WI38 (cell line): Measurements from ENCODE around the gene EXOC7.

Source experiments
- H3K4me3 ChIP-seq: 2 replicates; pipeline ENCODE4 v1.5.1; 2011; ENCODE audit warnings: low read depth, mild to moderate bottlenecking, control low read depth, low read length
- TF ChIP-seq, protein P1 (sequence below): IDR thresholded peaks from 2 replicates; pipeline ENCODE4 v1.5.1; 2012; ENCODE audit warnings: low read depth, mild to moderate bottlenecking, control low read depth, low read length

Gene EXOC7

GRCh38 chr17:76115138-76115754, 11.7 kb upstream of the EXOC7 start:
- H3K4me3 ChIP-seq, result no peak overlapping the region
- TF ChIP-seq, protein P1, sequence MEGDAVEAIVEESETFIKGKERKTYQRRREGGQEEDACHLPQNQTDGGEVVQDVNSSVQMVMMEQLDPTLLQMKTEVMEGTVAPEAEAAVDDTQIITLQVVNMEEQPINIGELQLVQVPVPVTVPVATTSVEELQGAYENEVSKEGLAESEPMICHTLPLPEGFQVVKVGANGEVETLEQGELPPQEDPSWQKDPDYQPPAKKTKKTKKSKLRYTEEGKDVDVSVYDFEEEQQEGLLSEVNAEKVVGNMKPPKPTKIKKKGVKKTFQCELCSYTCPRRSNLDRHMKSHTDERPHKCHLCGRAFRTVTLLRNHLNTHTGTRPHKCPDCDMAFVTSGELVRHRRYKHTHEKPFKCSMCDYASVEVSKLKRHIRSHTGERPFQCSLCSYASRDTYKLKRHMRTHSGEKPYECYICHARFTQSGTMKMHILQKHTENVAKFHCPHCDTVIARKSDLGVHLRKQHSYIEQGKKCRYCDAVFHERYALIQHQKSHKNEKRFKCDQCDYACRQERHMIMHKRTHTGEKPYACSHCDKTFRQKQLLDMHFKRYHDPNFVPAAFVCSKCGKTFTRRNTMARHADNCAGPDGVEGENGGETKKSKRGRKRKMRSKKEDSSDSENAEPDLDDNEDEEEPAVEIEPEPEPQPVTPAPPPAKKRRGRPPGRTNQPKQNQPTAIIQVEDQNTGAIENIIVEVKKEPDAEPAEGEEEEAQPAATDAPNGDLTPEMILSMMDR, result no peak

DNA sequence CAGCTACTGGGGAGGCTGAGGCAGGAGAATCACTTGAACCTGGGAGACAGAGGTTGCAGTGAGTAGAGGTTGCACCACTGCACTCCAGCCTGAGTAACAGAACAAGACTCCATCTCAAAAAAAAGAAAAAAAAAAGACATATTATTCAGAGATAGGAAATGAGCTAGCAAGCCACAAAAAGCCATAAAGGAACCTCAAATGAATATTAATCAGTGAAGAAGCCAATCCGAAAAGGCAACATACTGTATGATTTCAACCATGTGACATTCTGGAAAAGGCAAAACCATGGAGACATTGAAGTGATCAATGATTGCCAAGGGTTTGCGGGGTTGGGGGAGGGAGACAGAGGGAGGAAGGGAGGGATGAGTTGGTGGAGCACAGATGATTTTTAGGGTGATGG, 8.4 kb upstream of the EXOC7 start:
- H3K4me3 ChIP-seq, result no peak overlapping the region
- TF ChIP-seq, protein P1, result no peak

DNA sequence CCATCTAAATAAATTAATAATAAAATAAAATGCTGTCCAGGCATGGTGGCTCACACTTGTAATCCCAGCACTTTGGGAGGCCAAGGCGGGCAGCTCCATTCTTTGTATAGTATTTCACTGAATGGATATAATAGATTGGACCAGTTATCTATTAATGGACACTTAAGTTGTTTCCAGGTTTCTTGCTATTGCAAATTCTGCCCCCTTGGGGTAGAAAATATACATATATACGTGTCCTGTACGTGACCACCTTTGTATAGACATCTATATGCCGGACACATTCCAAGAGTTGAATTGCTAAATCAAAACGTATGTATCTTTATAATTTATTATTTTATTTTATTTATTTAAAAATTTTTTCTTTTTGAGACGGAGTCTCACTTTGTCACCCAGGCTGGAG, 3.9 kb upstream of the EXOC7 start:
- H3K4me3 ChIP-seq, result no peak overlapping the region
- TF ChIP-seq, protein P1, result no peak

- no peak overlapping the region for H3K4me3 ChIP-seq
- TF ChIP-seq, protein P1, result no peak
These were observed 3.1 kb upstream of the EXOC7 start for GRCh38 chr17:76106703-76107102.

DNA sequence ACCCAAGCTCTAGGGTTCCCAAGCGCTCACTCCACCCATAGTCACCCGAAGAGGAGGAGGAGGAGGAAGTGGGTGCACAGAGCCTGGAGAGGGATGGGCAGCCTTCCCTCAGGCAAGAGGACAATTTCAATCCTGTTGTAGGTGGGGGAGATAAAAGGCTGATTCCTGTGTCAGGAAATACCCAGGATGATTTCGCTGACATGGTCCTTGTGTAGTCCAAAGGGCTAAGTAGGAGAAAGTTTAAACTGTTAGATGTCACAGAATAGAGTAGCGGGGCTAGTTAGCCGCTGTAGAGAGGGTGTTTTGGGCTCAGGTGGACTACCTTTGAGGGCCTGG, 1.3 kb upstream of the EXOC7 start:
- TF ChIP-seq, protein P1, result no peak
- H3K4me3 ChIP-seq, result no peak overlapping the region

DNA sequence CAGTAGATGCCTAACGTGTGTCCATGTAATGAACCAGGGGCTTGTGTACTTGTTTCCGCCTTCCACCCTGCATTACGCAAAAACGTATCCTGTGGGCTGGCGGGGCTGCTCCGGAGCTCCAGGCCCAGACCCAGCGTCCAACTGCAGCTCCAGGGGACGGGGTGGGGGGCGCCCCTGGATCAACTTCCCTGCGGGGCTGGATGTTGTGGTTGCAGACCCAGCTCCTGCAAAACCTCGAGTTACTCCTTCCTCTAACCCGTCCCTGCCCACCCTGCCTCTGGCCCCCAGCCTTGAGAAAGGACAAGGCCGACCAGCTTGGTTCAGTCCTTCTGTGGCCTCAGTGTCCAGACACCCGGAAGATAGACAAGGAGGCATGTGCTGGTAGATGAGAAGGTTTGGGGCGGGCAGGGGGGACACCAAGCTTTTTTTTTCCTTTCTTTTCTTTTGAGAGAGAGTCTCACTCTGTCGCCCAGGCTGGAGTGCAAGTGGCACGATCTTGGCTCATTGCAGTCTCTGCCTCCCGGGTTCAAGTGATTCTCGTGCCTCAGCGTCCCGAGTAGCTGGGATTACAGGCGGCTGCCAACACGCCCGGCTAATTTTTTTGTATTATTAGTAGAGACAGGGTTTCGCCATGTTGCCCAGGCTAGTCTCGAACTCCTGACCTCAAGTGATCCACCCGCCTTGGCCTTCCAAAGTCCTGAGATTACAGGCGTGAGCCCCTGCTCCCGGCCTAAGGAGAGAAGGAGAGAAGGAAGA, 731 bp upstream of the EXOC7 start:
- peak overlapping the region; percentile 75 for H3K4me3 ChIP-seq
- TF ChIP-seq, protein P1, result no peak

DNA sequence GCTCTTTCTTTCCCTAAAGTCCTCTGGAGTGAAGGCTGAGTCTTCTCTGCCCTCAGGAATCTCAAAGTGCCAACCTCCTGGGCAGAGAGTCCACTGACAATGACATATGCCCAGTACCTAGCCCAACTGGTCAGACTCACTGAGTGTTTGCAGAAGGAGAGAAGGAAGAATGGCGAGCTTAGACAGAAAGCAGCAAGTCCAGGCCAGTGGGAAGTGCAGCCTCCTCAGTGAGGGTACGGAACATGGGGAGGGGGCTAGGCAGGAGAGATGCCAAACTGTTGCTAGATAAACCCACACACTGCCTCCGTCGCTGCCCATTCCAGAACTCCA, 678 bp downstream of the EXOC7 start:
- TF ChIP-seq, protein P1, result no peak
- H3K4me3 ChIP-seq, result peak overlapping the region; percentile 75
